GM12878 (cell line): Measurements from ENCODE around the gene GALNT12. TPM values are rescaled to one million over a fixed set of nuclear protein-coding genes. Genes with fewer than 3 reads are reported as not detected.

Experiments
- ATAC-seq: fragments of 200-7000 bp; cut with Tn5 transposase; 3 replicates; pipeline ENCODE4 v1.9.1; 2020; ENCODE audit warnings: mild to moderate bottlenecking, moderate library complexity
- BruUV-seq: library from RNA; stranded (reverse); fragments of 400-500 nt; replicated peaks from 2 replicates; lab custom pipeline; 2021; lab: Mats Ljungman, UMichigan
- CTCF ChIA-PET: fragments of 300-600 bp; sonication (Branson Sonifier 250); formaldehyde crosslinking; extraction: SDS; loops from one replicate; lab custom pipeline; 2021; ENCODE audit warnings: inconsistent platforms; lab: Yijun Ruan, JAX
- POLR2A ChIA-PET: fragments of 350-600 bp; formaldehyde crosslinking; extraction: SDS; loops from one replicate; lab custom pipeline; 2021; ENCODE audit warnings: inconsistent platforms; lab: Charles Lee
- RAD21 ChIA-PET: fragments of 300-600 bp; sonication (Branson Sonifier 250); formaldehyde crosslinking; loops from one replicate; lab custom pipeline; 2023; ENCODE audit warnings: antibody characterized with exemption; ENCODE audit not compliant: unreplicated experiment; lab: Charles Lee
- SMC1A ChIA-PET: fragments of 300-600 bp; sonication (Branson Sonifier 250); formaldehyde crosslinking; loops from one replicate; lab custom pipeline; 2023; ENCODE audit not compliant: unreplicated experiment, uncharacterized antibody; lab: Charles Lee
- DNase-seq: peaks from one replicate; pipeline ENCODE4 v3.0.0-alpha.2; 2011; ENCODE audit warnings: low read depth, low spot score
- FAIRE-seq: peaks from 3 replicates; lab custom pipeline; 2011; peaks lifted over from hg19 to GRCh38; lab: Jason Lieb, UNC
- H2AFZ ChIP-seq: 2 replicates; pipeline ENCODE4 v1.6.0; 2011; ENCODE audit warnings: low read depth, low read length, control low read depth; ENCODE audit not compliant: control insufficient read depth
- H3K27ac ChIP-seq: 2 replicates; pipeline ENCODE4 v1.5.1; 2011; ENCODE audit warnings: control low read depth; ENCODE audit not compliant: control insufficient read depth, insufficient read depth
- H3K27me3 ChIP-seq, 2 experiments: replicated peaks in 1 of 2; 2 replicates each; pipeline versions ENCODE4 v1.6.0 to v1.6.1; 2011; ENCODE audit warnings: low read length in 1 of 2; ENCODE audit not compliant: control insufficient read depth in 2 of 2, insufficient read depth in 2 of 2
- H3K36me3 ChIP-seq, 2 experiments: 2 replicates each; pipeline ENCODE4 v1.5.1; 2011; ENCODE audit warnings: low read length in 1 of 2; ENCODE audit not compliant: control insufficient read depth in 2 of 2, insufficient read depth in 2 of 2
- H3K4me1 ChIP-seq: 2 replicates; pipeline ENCODE4 v1.6.1; 2011; ENCODE audit warnings: mild to moderate bottlenecking, low read length, moderate library complexity, mixed read lengths; ENCODE audit not compliant: control insufficient read depth, insufficient read depth
- H3K4me2 ChIP-seq: 2 replicates; pipeline ENCODE4 v1.6.0; 2011; ENCODE audit warnings: control low read depth; ENCODE audit not compliant: control insufficient read depth, insufficient read depth
- H3K4me3 ChIP-seq: fragments of 200-600 bp; sonication (generic); 2 replicates; pipeline ENCODE4 v1.5.1; 2016
- H3K79me2 ChIP-seq: 2 replicates; pipeline ENCODE4 v1.6.0; 2011; ENCODE audit warnings: low read length; ENCODE audit not compliant: control insufficient read depth, insufficient read depth
- H3K9ac ChIP-seq: 2 replicates; pipeline ENCODE4 v1.8.0; 2011; ENCODE audit warnings: low read length, control low read depth, mixed read lengths; ENCODE audit not compliant: control insufficient read depth, insufficient read depth
- H3K9me3 ChIP-seq: replicated peaks from 3 replicates; pipeline ENCODE4 v1.5.1; 2011; ENCODE audit warnings: mild to moderate bottlenecking, low read length; ENCODE audit not compliant: control insufficient read depth, insufficient read depth
- H4K20me1 ChIP-seq: 2 replicates; pipeline ENCODE4 v1.6.0; 2011; ENCODE audit not compliant: control insufficient read depth, insufficient read depth
- ATF2 ChIP-seq: IDR thresholded peaks from 2 replicates; pipeline ENCODE4 v1.6.1; 2012; ENCODE audit warnings: low read length, inconsistent platforms
- CBX5 ChIP-seq: sonication (generic); IDR thresholded peaks from 2 replicates; pipeline ENCODE4 v1.6.1; 2016; ENCODE audit warnings: low read depth, moderate library complexity, mild to moderate bottlenecking, inconsistent platforms
- CHD1 ChIP-seq: IDR thresholded peaks from 2 replicates; pipeline ENCODE4 v1.6.1; 2012; ENCODE audit warnings: low read depth, low read length, improper control_type of control experiment
- EED ChIP-seq: sonication (generic); IDR thresholded peaks from 2 replicates; pipeline ENCODE4 v1.6.1; 2016; ENCODE audit warnings: antibody characterized with exemption, low read depth
- HDAC2 ChIP-seq: fragments of 200-600 bp; sonication (generic); IDR thresholded peaks from 2 replicates; pipeline ENCODE4 v1.6.1; 2017
- IRF5 ChIP-seq: fragments of 450-650 bp; IDR thresholded peaks from 2 replicates; pipeline ENCODE4 v1.6.1; 2017; ENCODE audit warnings: borderline replicate concordance
- NBN ChIP-seq: fragments of 450-650 bp; IDR thresholded peaks from 2 replicates; pipeline ENCODE4 v1.6.1; 2016
- POU2F2 ChIP-seq: IDR thresholded peaks from 3 replicates; pipeline ENCODE4 v1.6.1; 2011; ENCODE audit warnings: low read depth, mild to moderate bottlenecking, low read length, borderline replicate concordance
- SP1 ChIP-seq: IDR thresholded peaks from one replicate; pipeline ENCODE4 v1.6.1; 2011; ENCODE audit warnings: low read depth, low read length
- WGBS: methylation state at CpG from one replicate; pipeline ENCODE4 v1.1.6; 2016; ENCODE audit warnings: low lambda C conversion rate; ENCODE audit not compliant: insufficient replicate concordance, insufficient coverage; ENCODE audit errors: missing lambda C conversion rate; 5-methylcytosine and 5-hydroxymethylcytosine counted together
- in situ Hi-C: fragments of 300-500 bp; cut with MboI; formaldehyde crosslinking; loops from 9 replicates; pipeline ENCODE4 v1.14.3; 2018; ENCODE audit warnings: mixed read lengths
- intact Hi-C: fragments of 100-400 bp; cut with micrococcal nuclease; formaldehyde crosslinking; loops from one replicate; pipeline ENCODE4 v1.14.2; 2022; ENCODE audit not compliant: unreplicated experiment
- polyA plus RNA-seq, 11 experiments: library from polyadenylated mRNA; depleted of rRNA in 4 of 11; unstranded in 6 of 11; stranded (reverse) in 5 of 11; fragments of >200 nt; fragmentation: Nextera tagmentation in 4 of 11; fragmentation: Illumina TruSeq in 1 of 11; extraction: Ambion mirVana in 4 of 11; extraction: Trizol in 1 of 11; gene quantifications; 1 replicate in 1 of 11; 2 replicates in 10 of 11; pipeline versions ENCODE4 v1.2.1 to v1.2.3, GENCODE V29; 2011 to 2016; ENCODE audit warnings: inconsistent platforms in 2 of 11, missing spikeins in 2 of 11, low read depth in 1 of 11
- total RNA-seq, 4 experiments: library from RNA; depleted of rRNA in 3 of 4; stranded (reverse); fragments of >200 nt in 3 of 4; fragmentation: Illumina TruSeq in 1 of 4; extraction: Trizol in 1 of 4; gene quantifications; 2 replicates each; pipeline versions ENCODE4 v1.2.1 to v1.2.3, GENCODE V29; 2013 to 2021
- TF ChIP-seq, protein P1 (sequence below): fragments of 450-650 bp; IDR thresholded peaks from 2 replicates; pipeline ENCODE4 v1.6.1; 2017; ENCODE audit warnings: mild to moderate bottlenecking, moderate library complexity

Gene GALNT12
- total and polyA plus RNA-seq, 10 of the 15 experiments (the other 5 are each of a cell fraction or from before 2014, with no cell fraction given), result 0.13 to 5.3 (median 3.2) TPM

DNA sequence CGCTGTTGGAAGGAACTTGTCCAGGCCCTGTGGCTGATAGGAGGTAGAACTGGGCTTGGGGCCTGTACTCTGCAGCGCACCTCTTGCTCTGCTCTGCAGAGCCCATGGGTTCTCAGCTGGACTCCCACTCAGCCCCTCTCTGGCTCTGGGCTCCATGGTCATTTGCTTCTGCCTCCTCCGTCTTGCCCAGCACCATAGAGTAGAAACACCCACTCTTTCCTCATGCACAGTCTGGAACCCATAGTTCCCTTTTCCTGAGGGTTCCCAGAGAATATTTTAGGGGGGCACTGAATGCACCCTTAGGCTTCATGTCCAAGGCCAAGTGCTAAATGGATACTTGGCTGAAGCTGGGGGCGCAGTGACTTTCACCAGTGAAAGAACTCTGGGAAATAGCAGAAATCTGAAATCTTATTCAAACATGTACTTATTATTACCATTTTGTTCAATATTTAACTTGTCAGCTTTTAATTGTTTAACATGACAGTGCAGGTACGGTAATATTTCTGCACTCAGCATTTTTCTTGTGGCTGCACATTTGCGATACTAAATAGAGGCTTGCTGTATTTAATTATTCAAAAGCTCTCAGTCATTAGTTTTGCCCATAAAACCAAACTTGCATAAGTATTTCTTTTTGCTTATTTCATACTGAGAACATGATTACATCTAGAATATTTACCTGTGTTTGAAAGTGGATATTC is 31.5 kb downstream of the GALNT12 start:
- Histone ChIP-seq H3K36me3 (no peaks in the 10 kb centered on the region), H3K27me3 (no peaks in the 10 kb centered on the region; a peak in 1 of 4 replicates), H4K20me1 (no peaks in the 10 kb centered on the region), H3K9me3 (no peaks in the 10 kb centered on the region), H3K4me1 (no peaks in the 10 kb centered on the region)
- no peak for FAIRE-seq
- no peak for DNase-seq
- intact Hi-C loops, result loop anchor here (5.0 kb wide), 1 partner anchor 888 kb away; no protein-coding TSS in a partner anchor
- in situ Hi-C loops, result no loop called here
- TF ChIP-seq NBN (no peak), POU2F2 (no peak), CBX5 (no peak), ATF2 (no peak), HDAC2 (no peak)
- TF ChIP-seq, all 136 proteins: peak for 0
- SMC1A ChIA-PET, result no interaction called here
- RAD21 ChIA-PET, result no interaction called here
- H3K27ac ChIP-seq, result no peak overlapping the region
- H3K9ac ChIP-seq, result no peak overlapping the region
- no TSS peak for BruUV-seq
- H3K4me3 ChIP-seq, result no peak overlapping the region
- CTCF ChIA-PET, result interaction anchor here (0.9 to 1.8 kb wide), 3 partner anchors 8 to 12 kb away, joined by 3 to 5 read pairs (median 5); no protein-coding TSS in a partner anchor
- H3K79me2 ChIP-seq, result no peaks in the 10 kb centered on the region
- POLR2A ChIA-PET, result no interaction called here
- H3K4me2 ChIP-seq, result no peak overlapping the region
- 81% methylated on average over 6 of the region's 6 CpGs for WGBS
- no peak for ATAC-seq
- no peak overlapping the region for H2AFZ ChIP-seq

GRCh38 chr9:98839724-98840123 is 32.3 kb downstream of the GALNT12 start:
- ChIA-PET CTCF (interaction anchor here (0.9 to 1.5 kb wide), 2 partner anchors 8 to 11 kb away, joined by 3 to 5 read pairs; no protein-coding TSS in a partner anchor), SMC1A (no interaction called here), POLR2A (no interaction called here), RAD21 (no interaction called here)
- no peak overlapping the region for H3K4me2 ChIP-seq
- intact Hi-C loops, result loop anchor here (5.0 kb wide), 1 partner anchor 888 kb away; no protein-coding TSS in a partner anchor
- H3K4me1 ChIP-seq, result no peaks in the 10 kb centered on the region
- WGBS, result 24% methylated on average over 4 of the region's 4 CpGs
- no peak overlapping the region for H3K9ac ChIP-seq
- H3K4me3 ChIP-seq, result no peak overlapping the region
- no peak overlapping the region for H2AFZ ChIP-seq
- no peaks in the 10 kb centered on the region for H3K79me2 ChIP-seq
- no peak for DNase-seq
- H4K20me1 ChIP-seq, result no peaks in the 10 kb centered on the region
- FAIRE-seq, result no peak
- in situ Hi-C loops, result no loop called here
- no peaks in the 10 kb centered on the region for H3K36me3 ChIP-seq
- BruUV-seq, result no TSS peak
- ATAC-seq, result no peak
- H3K27ac ChIP-seq, result no peak overlapping the region
- no peaks in the 10 kb centered on the region; a peak in 1 of 4 replicates for H3K27me3 ChIP-seq
- no peaks in the 10 kb centered on the region for H3K9me3 ChIP-seq
- no peak for TF ChIP-seq EED
- TF ChIP-seq, protein P1, sequence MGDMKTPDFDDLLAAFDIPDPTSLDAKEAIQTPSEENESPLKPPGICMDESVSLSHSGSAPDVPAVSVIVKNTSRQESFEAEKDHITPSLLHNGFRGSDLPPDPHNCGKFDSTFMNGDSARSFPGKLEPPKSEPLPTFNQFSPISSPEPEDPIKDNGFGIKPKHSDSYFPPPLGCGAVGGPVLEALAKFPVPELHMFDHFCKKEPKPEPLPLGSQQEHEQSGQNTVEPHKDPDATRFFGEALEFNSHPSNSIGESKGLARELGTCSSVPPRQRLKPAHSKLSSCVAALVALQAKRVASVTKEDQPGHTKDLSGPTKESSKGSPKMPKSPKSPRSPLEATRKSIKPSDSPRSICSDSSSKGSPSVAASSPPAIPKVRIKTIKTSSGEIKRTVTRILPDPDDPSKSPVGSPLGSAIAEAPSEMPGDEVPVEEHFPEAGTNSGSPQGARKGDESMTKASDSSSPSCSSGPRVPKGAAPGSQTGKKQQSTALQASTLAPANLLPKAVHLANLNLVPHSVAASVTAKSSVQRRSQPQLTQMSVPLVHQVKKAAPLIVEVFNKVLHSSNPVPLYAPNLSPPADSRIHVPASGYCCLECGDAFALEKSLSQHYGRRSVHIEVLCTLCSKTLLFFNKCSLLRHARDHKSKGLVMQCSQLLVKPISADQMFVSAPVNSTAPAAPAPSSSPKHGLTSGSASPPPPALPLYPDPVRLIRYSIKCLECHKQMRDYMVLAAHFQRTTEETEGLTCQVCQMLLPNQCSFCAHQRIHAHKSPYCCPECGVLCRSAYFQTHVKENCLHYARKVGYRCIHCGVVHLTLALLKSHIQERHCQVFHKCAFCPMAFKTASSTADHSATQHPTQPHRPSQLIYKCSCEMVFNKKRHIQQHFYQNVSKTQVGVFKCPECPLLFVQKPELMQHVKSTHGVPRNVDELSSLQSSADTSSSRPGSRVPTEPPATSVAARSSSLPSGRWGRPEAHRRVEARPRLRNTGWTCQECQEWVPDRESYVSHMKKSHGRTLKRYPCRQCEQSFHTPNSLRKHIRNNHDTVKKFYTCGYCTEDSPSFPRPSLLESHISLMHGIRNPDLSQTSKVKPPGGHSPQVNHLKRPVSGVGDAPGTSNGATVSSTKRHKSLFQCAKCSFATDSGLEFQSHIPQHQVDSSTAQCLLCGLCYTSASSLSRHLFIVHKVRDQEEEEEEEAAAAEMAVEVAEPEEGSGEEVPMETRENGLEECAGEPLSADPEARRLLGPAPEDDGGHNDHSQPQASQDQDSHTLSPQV, result no peak
- no peak for TF ChIP-seq SP1
- TF ChIP-seq CHD1, result no peak
- no peak for TF ChIP-seq IRF5
